ENCODE results near the gene COPRS.
A peak's percentile ranks its signal among the peaks of the same experiment; 100 is the strongest.
"Not testable (repeated sequence)": the region's sequence is repeated elsewhere in the genome, so short reads cannot be mapped to it uniquely, and the experiment has no call there.

COPRS gene

GRCh38 chr17:31845291-31845690 is 13.8 kb downstream of the COPRS start:
- DNase-seq (ENCODE audit: low read depth) = no peak

GRCh38 chr17:31843070-31843745 is 15.8 kb downstream of the COPRS start:
- peak; percentile 66 for DNase-seq (ENCODE audit: low read depth)

GRCh38 chr17:31842195-31843069 is 16.6 kb downstream of the COPRS start:
- peak; percentile 52 for DNase-seq (ENCODE audit: low read depth)

- DNase-seq (ENCODE audit: low read depth) = no peak
These were observed 17.2 kb downstream of the COPRS start for GRCh38 chr17:31841850-31842194.

GRCh38 chr17:31838636-31839225 is 20.3 kb downstream of the COPRS start:
- DNase-seq (ENCODE audit: low read depth) = peak; percentile 47

- DNase-seq (ENCODE audit: low read depth) = no peak
These were observed 23.1 kb downstream of the COPRS start for GRCh38 chr17:31835984-31836383.

GRCh38 chr17:31834448-31834847 is 24.6 kb downstream of the COPRS start:
- DNase-seq (ENCODE audit: low read depth) = no peak

GRCh38 chr17:31832746-31833145 is 26.3 kb downstream of the COPRS start:
- DNase-seq (ENCODE audit: low read depth) = no peak

GRCh38 chr17:31830971-31831858 is 27.8 kb downstream of the COPRS start:
- peak; percentile 69 for DNase-seq (ENCODE audit: low read depth)

- DNase-seq (ENCODE audit: low read depth) = no peak
These were observed 29.4 kb downstream of the COPRS start for GRCh38 chr17:31829649-31830048.

GRCh38 chr17:31828955-31829354 is 30.1 kb downstream of the COPRS start:
- not testable (repeated sequence) for DNase-seq (ENCODE audit: low read depth)

GRCh38 chr17:31825961-31826691 is 32.9 kb downstream of the COPRS start:
- peak; percentile 43 for DNase-seq (ENCODE audit: low read depth)

- DNase-seq (ENCODE audit: low read depth) = no peak
These were observed 34.2 kb downstream of the COPRS start for GRCh38 chr17:31824766-31825360.

GRCh38 chr17:31823014-31823413 is 36.0 kb downstream of the COPRS start:
- DNase-seq (ENCODE audit: low read depth) = no peak

GRCh38 chr17:31820691-31821435 is 38.2 kb downstream of the COPRS start:
- DNase-seq (ENCODE audit: low read depth) = peak; percentile 19

- no peak for DNase-seq (ENCODE audit: low read depth)
These were observed 39.5 kb downstream of the COPRS start for GRCh38 chr17:31819578-31819977.

- not testable (repeated sequence) for DNase-seq (ENCODE audit: low read depth)
These were observed 40.2 kb downstream of the COPRS start for GRCh38 chr17:31818863-31819262.

- DNase-seq (ENCODE audit: low read depth) = no peak
These were observed 43.8 kb downstream of the COPRS start for GRCh38 chr17:31815212-31815730.

GRCh38 chr17:31811101-31811500 is 47.9 kb downstream of the COPRS start:
- DNase-seq (ENCODE audit: low read depth) = no peak

- not testable (repeated sequence) for DNase-seq (ENCODE audit: low read depth)
These were observed 49.2 kb downstream of the COPRS start for GRCh38 chr17:31809876-31810275.

All from amniotic epithelial cell (primary cell).